GM18507 (cell line): ENCODE measurements around the gene DYNC2H1.

Experiments
- DNase-seq: peaks from one replicate; pipeline ENCODE4 v3.0.0; 2011; ENCODE audit warnings: low read depth; ENCODE audit not compliant: insufficient read length; ENCODE audit errors: extremely low spot score
- FAIRE-seq: peaks from 2 replicates; lab custom pipeline; 2011; peaks lifted over from hg19 to GRCh38; lab: Jason Lieb, UNC

Gene DYNC2H1

GRCh38 chr11:103433386-103434072 is 324.3 kb downstream of the DYNC2H1 start:
- FAIRE-seq (no peak), DNase-seq (no peak)

- no peak for FAIRE-seq
- DNase-seq: no peak
These were observed 324.8 kb downstream of the DYNC2H1 start for GRCh38 chr11:103434073-103434411.

GRCh38 chr11:103436131-103436770 is 327.0 kb downstream of the DYNC2H1 start:
- DNase-seq: no peak
- no peak for FAIRE-seq

GRCh38 chr11:103441021-103441420 is 331.8 kb downstream of the DYNC2H1 start:
- DNase-seq (no peak), FAIRE-seq (no peak)

GRCh38 chr11:103448966-103449365 is 339.7 kb downstream of the DYNC2H1 start:
- FAIRE-seq (no peak), DNase-seq (no peak)

GRCh38 chr11:103450241-103450640 is 341.0 kb downstream of the DYNC2H1 start:
- FAIRE-seq (no peak), DNase-seq (no peak)

- DNase-seq (no peak), FAIRE-seq (no peak)
These were observed 343.9 kb downstream of the DYNC2H1 start for GRCh38 chr11:103453126-103453525.

GRCh38 chr11:103453915-103454709 is 344.9 kb downstream of the DYNC2H1 start:
- FAIRE-seq (no peak), DNase-seq (no peak)

GRCh38 chr11:103464420-103464819 is 355.2 kb downstream of the DYNC2H1 start:
- no peak for DNase-seq
- FAIRE-seq: no peak

- DNase-seq (no peak), FAIRE-seq (no peak)
These were observed 356.4 kb downstream of the DYNC2H1 start for GRCh38 chr11:103465555-103466140.

GRCh38 chr11:103471546-103471945 is 362.3 kb downstream of the DYNC2H1 start:
- no peak for FAIRE-seq
- DNase-seq: no peak

- FAIRE-seq (no peak), DNase-seq (no peak)
These were observed 367.6 kb downstream of the DYNC2H1 start for GRCh38 chr11:103476874-103477273.

GRCh38 chr11:103480421-103480820 is 371.2 kb downstream of the DYNC2H1 start:
- DNase-seq (no peak), FAIRE-seq (no peak)

GRCh38 chr11:103483996-103484395 is 374.8 kb downstream of the DYNC2H1 start:
- DNase-seq (no peak), FAIRE-seq (no peak)

- DNase-seq (no peak), FAIRE-seq (no peak)
These were observed 375.3 kb downstream of the DYNC2H1 start for GRCh38 chr11:103484545-103484944.

GRCh38 chr11:103486604-103487003 is 377.4 kb downstream of the DYNC2H1 start:
- DNase-seq (no peak), FAIRE-seq (no peak)

GRCh38 chr11:103487113-103487512 is 377.9 kb downstream of the DYNC2H1 start:
- FAIRE-seq (no peak), DNase-seq (no peak)

- FAIRE-seq (no peak), DNase-seq (no peak)
These were observed 378.8 kb downstream of the DYNC2H1 start for GRCh38 chr11:103488031-103488461.

GRCh38 chr11:103488579-103488978 is 379.4 kb downstream of the DYNC2H1 start:
- DNase-seq (no peak), FAIRE-seq (no peak)

GRCh38 chr11:103491777-103492176 is 382.6 kb downstream of the DYNC2H1 start:
- DNase-seq (no peak), FAIRE-seq (no peak)
